Measurements from ENCODE around the gene POMGNT1.

DNA sequence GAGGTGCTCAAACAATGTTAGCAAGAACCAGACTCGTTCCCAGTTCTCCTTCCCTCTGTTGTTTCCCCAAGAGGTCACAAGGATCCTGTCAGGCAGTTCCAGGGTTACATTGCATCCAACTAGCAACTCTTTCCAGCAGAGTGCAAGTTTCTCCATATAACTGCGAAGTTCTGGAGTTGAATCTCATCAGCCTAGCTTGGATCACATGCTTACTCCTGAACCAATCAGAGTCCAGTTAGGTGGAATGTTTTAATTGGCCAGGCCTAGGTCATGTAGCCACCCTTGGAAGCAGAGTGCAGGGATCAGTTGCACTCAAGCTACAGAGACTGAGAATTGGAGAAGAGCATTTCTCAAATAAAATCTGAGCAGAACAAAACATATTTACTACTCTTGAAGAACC is 49.9 kb downstream of the POMGNT1 start:
- TF ChIP-seq CTCF (IDR thresholded peaks at IDR 0.05) (no peak), EZH2 (IDR thresholded peaks at IDR 0.05) (no peak)
